PC-3 (cell line): ENCODE data around the gene SUSD4.

Source experiments
- EZH2 ChIP-seq: fragments of 300-600 bp; sonication (generic); IDR thresholded peaks from one replicate; pipeline ENCODE4 v1.6.1; 2017; ENCODE audit warnings: antibody characterized with exemption, mild to moderate bottlenecking, low read length; ENCODE audit not compliant: unreplicated experiment
- EZH2phosphoT487 ChIP-seq: fragments of 300-600 bp; sonication (generic); IDR thresholded peaks from 2 replicates; pipeline ENCODE4 v1.6.1; 2018; ENCODE audit warnings: mild to moderate bottlenecking, antibody characterized with exemption, low read length, borderline replicate concordance
- TF ChIP-seq, protein P1 (sequence below): fragments of 300-600 bp; sonication (generic); conservative IDR thresholded peaks from 2 replicates; pipeline ENCODE4 v1.5.1; 2017; ENCODE audit warnings: antibody characterized with exemption, low read depth, mild to moderate bottlenecking, low read length

DNA sequence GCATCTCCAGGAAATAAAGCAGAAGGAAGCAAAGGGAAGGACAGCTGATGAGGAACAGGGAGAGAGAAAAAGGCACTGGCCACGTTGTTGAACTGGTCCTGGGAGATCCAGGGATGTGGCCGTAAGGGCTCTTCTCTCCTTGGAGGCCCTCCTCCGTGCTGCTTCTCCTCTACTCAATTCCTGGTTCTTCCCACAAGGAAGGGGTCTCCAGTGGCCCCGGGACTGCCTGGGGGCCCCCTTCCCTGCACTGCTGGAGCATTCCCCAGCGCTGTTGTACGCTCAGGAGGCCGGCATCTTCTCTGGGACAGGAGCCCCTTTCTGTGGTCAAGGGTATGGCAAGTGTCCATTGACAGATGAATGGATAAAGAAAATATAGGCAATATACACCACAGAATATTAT, 132.4 kb downstream of the SUSD4 start:
- TF ChIP-seq, protein P1, sequence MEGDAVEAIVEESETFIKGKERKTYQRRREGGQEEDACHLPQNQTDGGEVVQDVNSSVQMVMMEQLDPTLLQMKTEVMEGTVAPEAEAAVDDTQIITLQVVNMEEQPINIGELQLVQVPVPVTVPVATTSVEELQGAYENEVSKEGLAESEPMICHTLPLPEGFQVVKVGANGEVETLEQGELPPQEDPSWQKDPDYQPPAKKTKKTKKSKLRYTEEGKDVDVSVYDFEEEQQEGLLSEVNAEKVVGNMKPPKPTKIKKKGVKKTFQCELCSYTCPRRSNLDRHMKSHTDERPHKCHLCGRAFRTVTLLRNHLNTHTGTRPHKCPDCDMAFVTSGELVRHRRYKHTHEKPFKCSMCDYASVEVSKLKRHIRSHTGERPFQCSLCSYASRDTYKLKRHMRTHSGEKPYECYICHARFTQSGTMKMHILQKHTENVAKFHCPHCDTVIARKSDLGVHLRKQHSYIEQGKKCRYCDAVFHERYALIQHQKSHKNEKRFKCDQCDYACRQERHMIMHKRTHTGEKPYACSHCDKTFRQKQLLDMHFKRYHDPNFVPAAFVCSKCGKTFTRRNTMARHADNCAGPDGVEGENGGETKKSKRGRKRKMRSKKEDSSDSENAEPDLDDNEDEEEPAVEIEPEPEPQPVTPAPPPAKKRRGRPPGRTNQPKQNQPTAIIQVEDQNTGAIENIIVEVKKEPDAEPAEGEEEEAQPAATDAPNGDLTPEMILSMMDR: no peak
- TF ChIP-seq EZH2 (no peak), EZH2phosphoT487 (no peak)
